K562 (cell line): ENCODE measurements around the gene CADM2. TPM values are rescaled to one million over a fixed set of nuclear protein-coding genes. Genes with fewer than 3 reads are reported as not detected.

Experiments used
- ATAC-seq: fragments of 200-7000 bp; cut with Tn5 transposase; 3 replicates; pipeline ENCODE4 v1.9.1; 2020; ENCODE audit warnings: moderate library complexity
- BruUV-seq: library from RNA; stranded (reverse); fragments of 400-500 nt; replicated peaks from 2 replicates; lab custom pipeline; 2021; lab: Mats Ljungman, UMichigan
- CTCF ChIA-PET: fragments of 300-600 bp; formaldehyde crosslinking; extraction: SDS; loops from one replicate; lab custom pipeline; 2021; ENCODE audit warnings: low intra/inter-chr PET ratio; lab: Yijun Ruan, JAX
- POLR2A ChIA-PET: fragments of 300-600, 350-650 bp; sonication (Branson Sonifier 250); formaldehyde crosslinking; extraction: SDS; loops from one replicate; lab custom pipeline; 2021; ENCODE audit warnings: antibody characterized with exemption, inconsistent platforms; lab: Yijun Ruan, JAX
- DNase-seq, 4 experiments: peaks; one replicate each; pipeline versions ENCODE4 v3.0.0 to v3.0.0-alpha.2; 2011 to 2018; ENCODE audit warnings: low spot score in 3 of 4, mixed read lengths in 3 of 4; ENCODE audit errors: extremely low read depth in 1 of 4
- FAIRE-seq: peaks from 2 replicates; lab custom pipeline; 2011; peaks lifted over from hg19 to GRCh38; lab: Jason Lieb, UNC
- H2AFZ ChIP-seq: 2 replicates; pipeline ENCODE4 v1.6.0; 2011; ENCODE audit warnings: low read depth, low read length, control low read depth, inconsistent platforms
- H3K27ac ChIP-seq: fragments of 200-600 bp; 3 replicates; pipeline ENCODE4 v1.8.0; 2011; ENCODE audit warnings: low read depth, mild to moderate bottlenecking, control low read depth, inconsistent platforms, low read length, moderate library complexity, mixed read lengths; ENCODE audit errors: extremely low read depth
- H3K27me3 ChIP-seq, 2 experiments: fragments of 300-600 bp in 1 of 2; 2 replicates in 1 of 2; 3 replicates in 1 of 2; pipeline versions ENCODE4 v1.6.0 to v1.8.0; 2011; ENCODE audit warnings: inconsistent platforms in 2 of 2, low read length in 2 of 2, mild to moderate bottlenecking in 1 of 2, mixed read lengths in 1 of 2, moderate library complexity in 1 of 2; ENCODE audit not compliant: control insufficient read depth in 2 of 2, insufficient read depth in 2 of 2
- H3K36me3 ChIP-seq: fragments of 300-600 bp; 3 replicates; pipeline ENCODE4 v1.8.0; 2011; ENCODE audit warnings: mild to moderate bottlenecking, low read length, inconsistent platforms; ENCODE audit not compliant: control insufficient read depth, insufficient read depth
- H3K4me1 ChIP-seq, 2 experiments: fragments of 200-600 bp in 1 of 2; replicated peaks in 1 of 2; 2 replicates in 1 of 2; 3 replicates in 1 of 2; pipeline versions ENCODE4 v1.5.1 to v1.8.0; 2011; ENCODE audit warnings: inconsistent platforms in 2 of 2, low read length in 2 of 2, mild to moderate bottlenecking in 1 of 2, mixed read lengths in 1 of 2, moderate library complexity in 1 of 2; ENCODE audit not compliant: control insufficient read depth in 2 of 2, insufficient read depth in 2 of 2
- H3K4me2 ChIP-seq: 2 replicates; pipeline ENCODE4 v1.6.1; 2011; ENCODE audit warnings: low read length, control low read depth, inconsistent platforms, mixed read lengths; ENCODE audit not compliant: insufficient read depth
- H3K4me3 ChIP-seq: fragments of 200-600 bp; sonication (generic), shearing (Covaris generic); 2 replicates; pipeline ENCODE4 v1.5.1; 2016; ENCODE audit warnings: control low read depth, inconsistent platforms
- H3K79me2 ChIP-seq: fragments of 200-600 bp; 3 replicates; pipeline ENCODE4 v1.8.0; 2011; ENCODE audit warnings: low read length, inconsistent platforms; ENCODE audit not compliant: control insufficient read depth, insufficient read depth
- H3K9ac ChIP-seq, 2 experiments: 2 replicates each; pipeline versions ENCODE4 v1.6.0 to v1.6.1; 2011; ENCODE audit warnings: low read depth in 2 of 2, low read length in 2 of 2, control low read depth in 1 of 2, inconsistent platforms in 1 of 2, mild to moderate bottlenecking in 1 of 2, mixed read lengths in 1 of 2; ENCODE audit not compliant: insufficient read depth in 1 of 2
- H3K9me1 ChIP-seq: one replicate; pipeline ENCODE4 v1.6.0; 2011; ENCODE audit warnings: inconsistent platforms, mild to moderate bottlenecking, low read length, moderate library complexity; ENCODE audit not compliant: control insufficient read depth, insufficient read depth
- H3K9me3 ChIP-seq: replicated peaks from 2 replicates; pipeline ENCODE4 v1.5.1; 2011; ENCODE audit warnings: low read depth, low read length, inconsistent platforms; ENCODE audit not compliant: control insufficient read depth, insufficient read depth
- H4K20me1 ChIP-seq: replicated peaks from 2 replicates; pipeline ENCODE4 v1.6.1; 2011; ENCODE audit warnings: low read length, inconsistent platforms, mixed read lengths; ENCODE audit not compliant: control insufficient read depth, insufficient read depth
- ATF7 ChIP-seq: fragments of 450-650 bp; IDR thresholded peaks from 2 replicates; pipeline ENCODE4 v1.7.1; 2014; ENCODE audit warnings: mild to moderate bottlenecking, moderate library complexity
- BRF1 ChIP-seq: IDR thresholded peaks from 3 replicates; pipeline ENCODE4 v1.6.1; 2011; ENCODE audit warnings: borderline replicate concordance, mild to moderate bottlenecking; ENCODE audit not compliant: insufficient read length; ENCODE audit errors: extremely low read depth
- CREB1 ChIP-seq, 2 experiments: sonication (generic) in 1 of 2; formaldehyde crosslinking in 1 of 2; IDR thresholded peaks; 2 replicates each; pipeline versions ENCODE4 v1.6.1 to v1.8.0; 2012 to 2022; ENCODE audit warnings: inconsistent platforms in 1 of 2, mild to moderate bottlenecking in 1 of 2, missing genetic modification reagents in 1 of 2, moderate library complexity in 1 of 2
- CUX1 ChIP-seq: fragments of 200-800 bp; sonication (Bioruptor generic); IDR thresholded peaks from 2 replicates; pipeline ENCODE4 v1.6.1; 2016; ENCODE audit warnings: missing genetic modification characterization, missing compliant biosample characterization
- E2F5 ChIP-seq: sonication (generic); formaldehyde crosslinking; IDR thresholded peaks from 2 replicates; pipeline ENCODE4 v1.8.0; 2022; ENCODE audit warnings: mild to moderate bottlenecking, missing genetic modification reagents
- ELK3 ChIP-seq: fragments of 450-650 bp; formaldehyde crosslinking; IDR thresholded peaks from 2 replicates; pipeline ENCODE4 v1.4.0; 2020; ENCODE audit warnings: mild to moderate bottlenecking
- NBN ChIP-seq: fragments of 450-650 bp; IDR thresholded peaks from 2 replicates; pipeline ENCODE4 v1.6.1; 2016; ENCODE audit warnings: low read depth, mild to moderate bottlenecking
- NCOR1 ChIP-seq: fragments of 450-650 bp; IDR thresholded peaks from 2 replicates; pipeline ENCODE4 v1.6.1; 2016; ENCODE audit warnings: mild to moderate bottlenecking, moderate library complexity
- NFIC ChIP-seq: fragments of 450-650 bp; IDR thresholded peaks from 2 replicates; pipeline ENCODE4 v1.6.1; 2017; ENCODE audit warnings: mild to moderate bottlenecking, inconsistent platforms
- RBM15 ChIP-seq: fragments of 200-400 bp; formaldehyde crosslinking; IDR thresholded peaks from 2 replicates; pipeline ENCODE4 v1.6.1; 2018; ENCODE audit warnings: mild to moderate bottlenecking, low read length, moderate library complexity; ENCODE audit not compliant: insufficient read depth
- ZNF263 ChIP-seq: sonication (generic); formaldehyde crosslinking; IDR thresholded peaks from 2 replicates; pipeline ENCODE4 v1.8.0; 2022; ENCODE audit warnings: mild to moderate bottlenecking, missing genetic modification reagents, borderline replicate concordance
- ZNF740 ChIP-seq, 3 experiments: fragments of 200-800 bp in 1 of 3; sonication (Bioruptor generic) in 1 of 3; sonication (generic) in 1 of 3; formaldehyde crosslinking in 1 of 3; IDR thresholded peaks; 2 replicates each; pipeline versions ENCODE4 v1.6.1 to v1.8.0; 2016 to 2022; ENCODE audit warnings: mild to moderate bottlenecking in 2 of 3, missing compliant biosample characterization in 2 of 3, missing genetic modification characterization in 2 of 3, missing genetic modification reagents in 1 of 3
- whole genome bisulfite sequencing: fragments of 100-300 bp; shearing (Covaris generic); methylation state at CpG from one replicate; pipeline ENCODE4 v1.1.6; 2016; ENCODE audit warnings: low coverage, mixed read lengths; ENCODE audit not compliant: insufficient coverage; ENCODE audit errors: missing lambda C conversion rate; 5-methylcytosine and 5-hydroxymethylcytosine counted together
- in situ Hi-C: fragments of 300-500 bp; cut with MboI; formaldehyde crosslinking; loops from 4 replicates; pipeline ENCODE4 v1.15.0; 2018; ENCODE audit warnings: inconsistent platforms, mixed read lengths
- intact Hi-C: fragments of 100-400 bp; cut with micrococcal nuclease; formaldehyde crosslinking; loops from 2 replicates; pipeline ENCODE4 v1.14.2; 2022
- polyA plus RNA-seq, 8 experiments: library from polyadenylated mRNA; depleted of rRNA in 4 of 8; stranded (reverse) in 5 of 8; unstranded in 3 of 8; fragments of >200 nt; fragmentation: Nextera tagmentation in 2 of 8; fragmentation: Illumina TruSeq in 1 of 8; extraction: Ambion mirVana in 2 of 8; extraction: Trizol in 1 of 8; gene quantifications; 2 replicates each; pipeline versions ENCODE4 v1.2.1 to v1.2.3, GENCODE V29; 2011 to 2014; ENCODE audit warnings: inconsistent platforms in 1 of 8, missing spikeins in 1 of 8
- total RNA-seq, 7 experiments: library from RNA; depleted of rRNA in 6 of 7; stranded (reverse); fragments of >200 nt in 6 of 7; fragmentation: Illumina TruSeq in 2 of 7; extraction: Trizol in 2 of 7; gene quantifications; 2 replicates each; pipeline versions ENCODE4 v1.2.1 to v1.2.3, GENCODE V29; 2011 to 2021; ENCODE audit warnings: low replicate concordance in 1 of 7

Gene CADM2
- total and polyA plus RNA-seq, 9 of the 15 experiments (the other 6 are each of a cell fraction or from before 2014, with no cell fraction given) = 0.11 to 3.2 (median 0.95) TPM

- TF ChIP-seq CREB1 (IDR thresholded peaks at IDR 0.05) (no peak), CREB1 (CRISPR knock-in tag; IDR thresholded peaks at IDR 0.05) (no peak), ZNF263 (no peak)
These were observed 931.3 kb downstream of the CADM2 start (continued) for GRCh38 chr3:85890043-85890555.

- Histone ChIP-seq H3K27me3 (no peaks in the 10 kb centered on the region), H3K4me2 (no peak overlapping the region), H3K27ac (no peak overlapping the region), H3K9me1 (no peaks in the 10 kb centered on the region), H4K20me1 (no peaks in the 10 kb centered on the region), H3K36me3 (no peaks in the 10 kb centered on the region), H3K79me2 (no peaks in the 10 kb centered on the region), H2AFZ (no peak overlapping the region), H3K9me3 (no peaks in the 10 kb centered on the region), H3K9ac (no peak overlapping the region), H3K4me3 (no peak overlapping the region), H3K4me1 (no peaks in the 10 kb centered on the region)
- WGBS = 0% methylated on average over 2 of the region's 5 CpGs
- TF ChIP-seq BRF1 = no peak
- no peak for TF ChIP-seq NCOR1
- TF ChIP-seq NBN = no peak
- no peak for TF ChIP-seq E2F5 (CRISPR knock-in tag)
- TF ChIP-seq RBM15 = no peak
- TF ChIP-seq ATF7 = no peak
- no peak for TF ChIP-seq NFIC
- TF ChIP-seq CUX1 (CRISPR knock-in tag) = no peak
- no peak for TF ChIP-seq ELK3 (CRISPR knock-in tag)
- no peak for TF ChIP-seq ZNF740 (CRISPR knock-in tag; IDR thresholded peaks at IDR 0.05)
- no peak for TF ChIP-seq ZNF740 (tag; IDR thresholded peaks at IDR 0.05)
- POLR2A ChIA-PET = no interaction called here
- ATAC-seq (no peak), DNase-seq (no peak), FAIRE-seq (no peak)
- BruUV-seq = no TSS peak
- CTCF ChIA-PET = no interaction called here
- in situ Hi-C loops = no loop called here
- intact Hi-C loops = no loop called here
These were observed 944.6 kb downstream of the CADM2 start for GRCh38 chr3:85903434-85903833.
